Measurements from ENCODE around the gene RGPD8. TPM values are rescaled to one million over a fixed set of nuclear protein-coding genes. Genes with fewer than 3 reads are reported as not detected.
A peak's percentile ranks its signal among the peaks of the same experiment; 100 is the strongest.

RGPD8 gene
- total and polyA plus RNA-seq, 2 of the 13 experiments (the other 11 are each of a cell fraction or from before 2014, with no cell fraction given): 2.3 to 12.8 TPM

DNA sequence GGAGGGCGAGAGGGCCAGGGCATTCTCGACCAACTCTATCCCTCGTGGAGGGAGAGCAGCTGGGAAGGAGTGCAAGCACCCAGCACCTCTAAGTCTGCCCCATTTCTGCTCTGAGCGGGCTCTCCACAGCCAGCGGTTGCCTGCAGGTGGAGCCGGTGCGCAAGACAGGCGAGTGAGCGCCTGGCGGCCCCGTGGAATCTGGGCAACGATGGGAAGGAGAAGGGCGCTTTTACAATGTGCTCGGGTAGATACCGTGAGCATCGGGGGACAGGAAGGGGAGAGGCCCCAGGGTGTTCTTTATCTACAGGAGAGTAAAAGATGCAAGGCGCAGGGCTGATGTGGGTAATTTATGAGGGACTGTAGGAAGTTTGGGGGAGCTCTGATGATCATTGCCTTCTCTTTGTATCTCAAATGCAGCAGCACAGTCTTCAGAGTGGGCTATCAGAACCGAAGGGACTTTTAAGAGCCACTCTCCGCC lies 47.6 kb upstream of the RGPD8 start (continued):
- TF ChIP-seq NR0B2 (CRISPR knock-in tag; IDR thresholded peaks at IDR 0.05): 0 out of 2 replicates have a peak, but pooled peaks have one; percentile 3
- 0 out of 2 replicates have a peak, but pooled peaks have one; percentile 55 for TF ChIP-seq NFAT5 (CRISPR knock-in tag; IDR thresholded peaks at IDR 0.05)
- TF ChIP-seq ZXDC (CRISPR knock-in tag; IDR thresholded peaks at IDR 0.05): peak; percentile 85; the same call in 1 of the 2 replicates
- TF ChIP-seq AGO1 (IDR thresholded peaks at IDR 0.05; ENCODE audit: low read depth, low read length, poor library complexity, severe bottlenecking): peak; percentile 81
- TF ChIP-seq ZNF296 (CRISPR knock-in tag; conservative IDR thresholded peaks at IDR 0.05): 0 out of 2 replicates have a peak, but pooled peaks have one; percentile 10
- TF ChIP-seq ZNF317 (CRISPR knock-in tag; IDR thresholded peaks at IDR 0.05): no peak
- TF ChIP-seq, protein P1, sequence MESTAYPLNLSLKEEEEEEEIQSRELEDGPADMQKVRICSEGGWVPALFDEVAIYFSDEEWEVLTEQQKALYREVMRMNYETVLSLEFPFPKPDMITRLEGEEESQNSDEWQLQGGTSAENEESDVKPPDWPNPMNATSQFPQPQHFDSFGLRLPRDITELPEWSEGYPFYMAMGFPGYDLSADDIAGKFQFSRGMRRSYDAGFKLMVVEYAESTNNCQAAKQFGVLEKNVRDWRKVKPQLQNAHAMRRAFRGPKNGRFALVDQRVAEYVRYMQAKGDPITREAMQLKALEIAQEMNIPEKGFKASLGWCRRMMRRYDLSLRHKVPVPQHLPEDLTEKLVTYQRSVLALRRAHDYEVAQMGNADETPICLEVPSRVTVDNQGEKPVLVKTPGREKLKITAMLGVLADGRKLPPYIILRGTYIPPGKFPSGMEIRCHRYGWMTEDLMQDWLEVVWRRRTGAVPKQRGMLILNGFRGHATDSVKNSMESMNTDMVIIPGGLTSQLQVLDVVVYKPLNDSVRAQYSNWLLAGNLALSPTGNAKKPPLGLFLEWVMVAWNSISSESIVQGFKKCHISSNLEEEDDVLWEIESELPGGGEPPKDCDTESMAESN (CRISPR knock-in tag; conservative IDR thresholded peaks at IDR 0.05): no peak; the same call in 1 of the 2 replicates
- no peak for TF ChIP-seq ZFP36L1 (CRISPR knock-in tag; IDR thresholded peaks at IDR 0.05)
- TF ChIP-seq ZNF7 (CRISPR knock-in tag; IDR thresholded peaks at IDR 0.05): no peak
- no peak for TF ChIP-seq SKI (IDR thresholded peaks at IDR 0.05; ENCODE audit: partially characterized antibody)
- TF ChIP-seq ASH2L (IDR thresholded peaks at IDR 0.05; ENCODE audit: insufficient read length, low read depth, low read length): peak; percentile 83
- peak; percentile 9; the same call in 1 of the 2 replicates for TF ChIP-seq ZNF337 (CRISPR knock-in tag; IDR thresholded peaks at IDR 0.05; ENCODE audit: borderline replicate concordance, low read depth)
- peak; percentile 92 for TF ChIP-seq ZNF124 (CRISPR knock-in tag; IDR thresholded peaks at IDR 0.05)
- TF ChIP-seq, protein P2, sequence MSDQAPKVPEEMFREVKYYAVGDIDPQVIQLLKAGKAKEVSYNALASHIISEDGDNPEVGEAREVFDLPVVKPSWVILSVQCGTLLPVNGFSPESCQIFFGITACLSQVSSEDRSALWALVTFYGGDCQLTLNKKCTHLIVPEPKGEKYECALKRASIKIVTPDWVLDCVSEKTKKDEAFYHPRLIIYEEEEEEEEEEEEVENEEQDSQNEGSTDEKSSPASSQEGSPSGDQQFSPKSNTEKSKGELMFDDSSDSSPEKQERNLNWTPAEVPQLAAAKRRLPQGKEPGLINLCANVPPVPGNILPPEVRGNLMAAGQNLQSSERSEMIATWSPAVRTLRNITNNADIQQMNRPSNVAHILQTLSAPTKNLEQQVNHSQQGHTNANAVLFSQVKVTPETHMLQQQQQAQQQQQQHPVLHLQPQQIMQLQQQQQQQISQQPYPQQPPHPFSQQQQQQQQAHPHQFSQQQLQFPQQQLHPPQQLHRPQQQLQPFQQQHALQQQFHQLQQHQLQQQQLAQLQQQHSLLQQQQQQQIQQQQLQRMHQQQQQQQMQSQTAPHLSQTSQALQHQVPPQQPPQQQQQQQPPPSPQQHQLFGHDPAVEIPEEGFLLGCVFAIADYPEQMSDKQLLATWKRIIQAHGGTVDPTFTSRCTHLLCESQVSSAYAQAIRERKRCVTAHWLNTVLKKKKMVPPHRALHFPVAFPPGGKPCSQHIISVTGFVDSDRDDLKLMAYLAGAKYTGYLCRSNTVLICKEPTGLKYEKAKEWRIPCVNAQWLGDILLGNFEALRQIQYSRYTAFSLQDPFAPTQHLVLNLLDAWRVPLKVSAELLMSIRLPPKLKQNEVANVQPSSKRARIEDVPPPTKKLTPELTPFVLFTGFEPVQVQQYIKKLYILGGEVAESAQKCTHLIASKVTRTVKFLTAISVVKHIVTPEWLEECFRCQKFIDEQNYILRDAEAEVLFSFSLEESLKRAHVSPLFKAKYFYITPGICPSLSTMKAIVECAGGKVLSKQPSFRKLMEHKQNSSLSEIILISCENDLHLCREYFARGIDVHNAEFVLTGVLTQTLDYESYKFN (CRISPR knock-in tag; conservative IDR thresholded peaks at IDR 0.05): peak; percentile 31; the same call in 1 of the 2 replicates

Data from HepG2 (cell line).